Activated CD4-positive, CD25-positive, alpha-beta regulatory T cell treated with anti-CD3 and anti-CD28 coated beads, Interleukin-2, amount 50 U/mL, for 72 hours (primary cell): ENCODE measurements around the gene FAM76A.
"Not testable (repeated sequence)": the region's sequence is repeated elsewhere in the genome, so short reads cannot be mapped to it uniquely, and the experiment has no call there.

Experiments
- DNase-seq: peaks from one replicate; pipeline ENCODE4 v3.0.0; 2021

Gene FAM76A

DNA sequence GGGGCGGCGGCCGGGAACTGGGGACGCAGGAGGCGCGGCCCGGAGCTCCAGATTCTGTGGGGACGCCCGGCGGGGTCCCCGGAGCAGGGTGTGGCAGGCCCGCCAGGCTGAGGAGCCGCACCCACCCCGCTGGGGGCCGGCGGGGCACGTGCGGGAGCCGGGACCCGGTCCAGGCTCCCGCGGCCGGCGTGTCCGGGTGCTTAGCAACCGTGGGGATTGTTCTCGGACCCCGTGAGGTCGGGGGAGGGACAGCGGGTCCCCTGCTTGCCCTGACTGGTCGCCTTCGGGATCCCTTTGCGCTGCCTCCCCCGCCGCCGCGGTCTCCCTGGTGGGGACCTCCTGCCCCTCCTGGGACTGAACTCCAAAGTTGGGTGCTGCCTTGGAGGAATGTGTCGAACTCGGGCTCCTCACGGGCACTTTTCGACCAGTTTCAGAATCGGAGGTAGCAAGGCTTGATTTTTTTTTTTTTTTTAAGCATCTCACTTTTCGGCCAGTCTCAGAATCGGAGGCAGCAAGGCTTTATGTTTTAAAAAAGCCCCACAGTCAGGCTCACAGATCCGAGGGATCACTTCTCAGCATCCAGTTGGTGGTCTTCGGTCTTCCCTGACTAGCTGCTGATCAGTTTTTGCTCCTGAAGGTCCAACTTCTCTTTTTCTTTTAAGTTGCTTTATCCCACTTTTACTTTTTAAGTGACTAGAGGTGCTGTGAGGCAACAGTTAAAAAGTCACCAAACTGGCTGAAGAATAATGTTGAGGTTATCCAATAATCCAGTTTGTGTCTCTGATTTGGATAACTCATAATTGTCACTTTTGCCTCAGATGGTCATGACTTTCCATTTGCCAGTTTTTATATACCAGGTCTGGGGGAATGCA, 648 bp downstream of the FAM76A start:
- peak; percentile 61 for DNase-seq

DNA sequence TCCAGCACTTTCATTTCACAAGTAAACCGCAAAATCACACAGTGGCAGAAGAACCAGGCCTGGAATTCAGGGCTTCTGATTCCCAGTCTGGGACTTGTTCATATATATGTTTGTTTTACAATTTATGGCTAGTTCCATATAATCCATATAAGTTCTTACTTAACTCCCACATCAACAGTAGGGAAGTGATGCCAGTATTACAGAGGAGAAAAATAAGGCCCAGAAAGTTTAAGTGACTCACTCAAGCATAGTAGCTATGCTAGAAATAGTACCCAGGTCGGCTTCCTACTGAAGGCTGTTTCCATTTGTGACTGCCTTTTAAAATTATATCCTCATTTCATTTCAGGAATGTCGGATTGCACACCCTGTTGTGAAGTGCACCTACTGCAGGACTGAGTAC, 1.4 kb downstream of the FAM76A start:
- no peak for DNase-seq

DNA sequence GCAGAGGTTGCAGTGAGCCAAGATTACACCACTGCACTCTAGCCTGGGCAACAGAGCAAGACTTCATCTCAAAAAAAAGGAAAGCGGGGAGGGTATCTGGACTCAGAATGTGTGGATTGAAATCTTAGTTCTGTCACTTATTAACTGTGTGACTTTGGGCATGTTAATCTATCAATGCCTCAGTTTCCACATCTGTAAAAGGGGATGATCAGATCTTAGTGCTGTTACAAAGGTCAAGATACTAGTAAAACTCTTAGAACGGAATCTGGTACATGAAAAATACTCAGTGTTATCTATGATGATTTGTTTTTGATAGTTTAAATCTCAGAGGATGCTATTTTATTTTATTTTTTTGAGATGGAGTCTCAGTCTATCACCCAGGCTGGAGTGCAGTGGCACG, 10.5 kb downstream of the FAM76A start:
- no peak for DNase-seq

DNA sequence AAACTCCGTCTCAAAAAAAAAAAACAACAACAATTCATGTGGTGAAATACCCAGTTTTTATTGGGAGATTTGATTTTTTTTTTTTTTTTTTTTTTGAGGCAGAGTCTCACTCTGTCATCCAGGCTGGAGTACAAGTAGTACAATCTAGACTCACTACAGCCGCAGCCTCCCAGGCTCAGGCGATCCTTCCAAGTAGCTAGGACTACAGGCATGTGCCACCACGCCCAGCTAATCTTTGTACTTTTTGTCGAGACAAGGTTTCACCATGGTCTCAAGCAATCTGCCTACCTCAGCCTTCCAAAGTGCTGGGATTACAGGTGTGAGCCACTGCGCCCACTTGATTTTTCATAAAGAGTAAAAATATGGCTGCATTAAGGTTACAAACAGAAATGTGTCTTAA, 15.4 kb downstream of the FAM76A start:
- DNase-seq: no peak

DNA sequence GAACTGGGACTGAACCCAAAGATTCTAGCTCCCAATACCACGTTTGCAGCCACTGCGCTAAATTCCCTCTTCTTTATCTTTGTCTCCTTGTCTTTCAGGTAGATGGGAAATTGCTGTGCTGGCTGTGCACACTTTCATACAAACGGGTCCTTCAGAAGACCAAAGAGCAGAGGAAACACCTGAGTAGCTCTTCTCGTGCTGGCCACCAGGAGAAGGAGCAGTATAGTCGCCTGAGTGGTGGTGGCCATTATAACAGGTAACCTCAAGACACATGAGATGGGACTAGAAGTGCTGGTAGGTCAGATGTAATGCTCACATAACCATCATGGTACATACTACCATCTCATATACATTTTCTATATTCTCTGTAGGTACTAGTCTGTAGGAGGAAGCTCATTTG, 18.8 kb downstream of the FAM76A start:
- no peak for DNase-seq

DNA sequence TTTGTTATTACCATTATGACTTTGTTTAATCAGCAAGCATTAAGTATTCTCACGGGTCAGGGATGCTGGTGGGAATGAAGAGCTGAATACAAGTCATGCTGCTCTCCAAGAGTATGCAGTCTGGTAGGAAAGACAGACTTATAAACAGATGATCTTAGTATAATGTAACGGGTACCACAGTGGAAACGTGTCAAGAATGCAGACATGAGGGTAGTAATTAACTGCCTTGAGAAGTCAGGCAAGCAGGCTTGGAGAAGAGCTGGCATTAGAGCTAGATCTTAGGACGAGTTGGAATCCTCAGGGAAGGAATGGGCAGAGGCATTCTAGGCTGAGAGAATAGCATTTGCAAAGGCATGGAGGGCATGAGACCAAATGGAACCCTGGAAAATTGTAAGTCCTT, 19.7 kb downstream of the FAM76A start:
- DNase-seq: no peak

DNA sequence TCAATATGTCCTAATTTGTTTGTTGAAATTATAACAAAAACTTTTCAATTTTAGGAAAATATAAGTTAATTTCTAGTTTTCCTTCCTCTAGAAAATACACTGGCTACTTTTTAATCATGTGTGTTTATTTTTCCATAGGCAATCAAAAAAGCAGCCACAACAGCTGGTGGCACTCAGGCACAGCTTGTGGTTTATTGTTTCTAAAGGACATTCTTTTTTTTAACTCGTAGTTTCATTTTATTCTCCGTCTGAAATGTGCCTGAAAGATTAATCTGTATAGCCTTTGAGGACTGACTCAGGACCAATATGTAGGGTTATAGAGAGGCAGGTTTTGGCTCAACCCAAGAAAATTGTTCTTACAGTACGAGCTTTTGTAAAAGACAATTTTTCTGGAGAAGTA, 26.6 kb downstream of the FAM76A start:
- no peak for DNase-seq

DNA sequence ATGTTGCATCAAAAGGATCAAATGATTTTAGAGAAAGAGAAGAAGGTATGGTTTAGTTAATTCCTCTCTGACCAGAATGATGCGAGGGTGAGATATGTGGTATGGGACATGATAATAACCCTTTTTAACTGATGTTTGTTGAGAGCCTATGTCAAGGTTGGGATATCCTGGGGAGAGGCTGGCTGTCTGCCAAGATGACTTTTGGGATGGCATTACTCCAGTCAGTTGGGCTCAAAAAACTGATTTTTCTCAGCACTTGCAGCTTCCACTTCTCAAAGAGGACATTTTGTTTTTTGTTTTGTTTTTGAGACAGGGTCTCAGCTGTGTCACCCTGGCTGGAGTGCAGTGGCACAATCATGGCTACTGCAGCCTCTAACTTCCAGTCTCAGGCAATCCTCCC, 29.5 kb downstream of the FAM76A start:
- DNase-seq: no peak

DNA sequence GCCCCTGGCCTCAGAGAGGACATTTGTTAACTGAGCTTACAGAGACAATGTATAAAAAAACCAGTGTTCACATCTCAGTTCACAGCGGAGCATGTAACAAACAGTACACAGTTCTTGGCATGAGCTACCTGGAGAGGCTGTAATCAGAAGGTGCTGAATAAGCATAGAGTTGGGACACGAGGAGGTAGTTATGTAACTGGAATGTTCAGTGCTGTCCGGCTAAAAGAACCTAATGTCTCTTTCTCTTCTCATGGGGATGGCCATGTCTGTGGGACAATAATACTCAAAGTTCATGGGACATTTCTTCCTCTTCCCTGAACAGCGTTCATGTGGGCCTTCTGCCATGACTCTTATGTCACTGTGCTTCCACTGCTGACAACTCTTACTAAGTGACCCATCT, 30.1 kb downstream of the FAM76A start:
- no peak for DNase-seq

DNA sequence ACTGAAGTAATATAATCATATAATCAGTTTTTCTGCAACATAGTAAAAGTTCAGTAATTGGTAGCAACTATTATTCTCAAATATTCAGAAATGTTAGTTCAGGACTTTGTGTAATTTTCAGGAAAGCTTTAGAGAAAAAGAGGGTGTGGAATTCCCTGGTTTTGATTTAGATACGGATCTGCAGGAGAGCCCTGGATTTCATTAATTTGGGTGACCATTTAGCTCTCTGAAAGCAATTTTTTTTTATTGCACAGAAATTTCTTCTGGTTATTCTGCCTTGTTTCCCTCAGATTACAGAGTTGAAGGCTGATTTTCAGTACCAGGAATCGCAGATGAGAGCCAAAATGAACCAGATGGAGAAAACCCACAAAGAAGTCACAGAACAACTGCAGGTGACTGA, 33.5 kb downstream of the FAM76A start:
- no peak for DNase-seq

DNA sequence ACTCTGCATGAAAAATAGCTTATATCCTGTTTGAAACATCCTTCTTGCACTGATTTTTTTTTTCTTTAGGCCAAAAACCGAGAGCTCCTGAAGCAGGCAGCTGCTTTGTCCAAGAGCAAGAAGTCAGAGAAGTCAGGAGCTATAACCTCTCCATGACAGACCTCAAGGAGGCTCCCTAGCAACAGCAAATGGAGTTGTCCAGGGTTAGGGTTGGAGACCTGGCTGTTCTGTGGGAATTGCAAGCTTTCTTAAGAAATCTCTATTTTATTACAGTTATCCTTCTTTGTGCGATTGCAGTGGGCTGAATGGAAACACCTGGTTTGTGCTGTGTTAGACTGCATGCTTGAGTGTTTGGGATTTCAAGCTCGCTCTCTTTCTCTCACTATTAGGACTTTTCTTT, 34.7 kb downstream of the FAM76A start:
- DNase-seq: no peak

DNA sequence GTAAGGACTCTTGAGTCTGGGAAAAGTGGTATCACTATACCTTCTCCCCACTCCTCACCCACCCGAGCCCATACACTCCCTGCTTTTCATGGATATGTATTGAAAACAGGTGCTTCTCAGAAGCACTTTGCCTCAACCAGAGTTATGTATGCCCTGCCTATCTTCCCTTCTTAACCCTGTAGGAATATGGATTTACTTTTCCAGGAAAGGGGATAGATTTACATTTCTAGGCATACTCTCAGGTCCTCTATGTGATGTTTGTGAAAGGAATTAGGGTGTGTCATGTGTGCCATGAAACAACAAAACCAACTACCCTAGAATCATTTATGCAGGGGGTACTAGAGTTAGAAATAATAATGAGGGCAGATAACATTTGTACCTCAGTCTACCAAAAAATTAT, 36.3 kb downstream of the FAM76A start:
- no peak for DNase-seq

DNA sequence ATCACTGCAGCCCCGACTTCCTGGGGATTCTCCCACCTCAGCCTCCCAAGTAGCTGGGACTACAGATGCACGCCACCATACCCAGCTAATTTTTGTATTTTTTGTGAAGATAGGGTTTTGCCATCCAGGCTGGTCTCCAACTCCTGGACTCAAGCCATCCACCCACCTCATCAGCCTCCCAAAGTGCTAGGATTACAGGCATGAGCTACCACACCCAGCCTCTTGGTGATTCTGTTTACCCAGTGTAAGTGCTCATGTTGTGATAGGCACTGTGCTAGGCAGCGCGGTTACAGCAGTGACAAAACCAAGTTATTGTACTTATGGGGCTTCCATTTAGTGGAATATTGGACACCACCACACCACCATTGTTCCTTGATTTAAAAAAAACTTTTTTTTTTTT, 37.6 kb downstream of the FAM76A start:
- DNase-seq: no peak

DNA sequence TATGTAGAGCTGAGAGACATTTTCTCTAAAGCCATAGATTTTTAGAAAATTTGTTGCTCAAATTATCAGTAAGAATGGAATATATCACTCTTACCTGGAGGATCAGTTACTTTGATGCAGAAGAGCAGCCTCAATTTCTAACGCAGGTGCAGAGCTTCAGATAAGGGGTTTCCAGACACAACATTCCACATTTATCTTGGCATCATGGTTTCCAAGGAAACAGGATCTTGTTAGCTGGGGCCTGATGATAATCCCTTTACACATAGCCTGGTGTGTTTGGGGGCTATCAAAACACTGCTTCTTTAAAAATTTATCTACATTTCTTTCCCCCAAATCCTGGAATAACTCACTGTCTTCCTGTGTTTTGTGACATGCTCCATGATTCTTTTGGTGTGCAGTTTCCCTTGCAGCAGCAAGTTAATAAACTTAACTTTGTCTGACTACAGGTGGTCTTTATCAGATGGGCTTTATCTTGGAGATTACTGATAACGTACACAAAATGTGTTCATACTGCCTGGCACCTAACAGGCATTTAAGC, 44.6 kb downstream of the FAM76A start:
- no peak for DNase-seq

DNA sequence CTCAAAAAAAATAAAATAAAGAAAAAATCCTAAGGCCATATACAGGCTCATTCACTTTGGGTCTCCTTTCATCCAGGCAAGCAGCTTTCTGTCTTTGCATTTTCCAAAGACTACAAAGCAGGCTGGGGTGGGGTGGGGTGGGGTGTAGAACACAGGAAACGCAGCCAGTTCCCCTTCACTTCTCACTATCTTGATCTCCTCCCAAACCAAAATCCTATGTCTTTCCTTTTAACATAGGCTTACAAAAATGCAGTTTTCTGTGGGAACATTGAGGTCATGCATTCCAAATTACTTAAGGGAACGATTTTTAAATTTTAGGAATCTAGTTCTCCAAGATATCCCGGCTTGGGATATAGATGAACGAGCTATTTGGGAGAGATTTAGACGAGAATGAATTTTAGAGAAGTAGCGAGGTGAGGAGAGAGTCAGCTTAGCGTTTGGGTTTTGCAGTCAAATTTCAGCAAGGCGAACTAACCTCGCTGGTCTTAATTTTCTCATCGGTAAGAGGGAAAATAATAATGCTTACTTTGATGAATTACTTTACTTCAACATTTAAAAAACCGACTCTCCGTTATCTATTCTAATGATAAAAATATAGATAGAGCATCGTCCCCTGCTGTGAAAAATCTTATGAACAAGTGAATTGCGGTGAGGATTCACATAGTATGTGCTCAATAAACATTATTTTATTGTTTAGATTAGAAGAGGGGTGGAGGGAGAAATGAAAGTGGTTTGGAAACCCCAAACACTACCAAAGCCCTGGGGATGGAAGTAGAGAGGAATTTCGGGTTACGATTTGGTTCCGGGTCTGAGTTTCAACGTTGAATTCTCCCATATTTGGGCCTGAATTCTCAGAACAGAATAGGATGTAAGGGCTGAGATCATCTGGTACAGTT, 46.5 kb downstream of the FAM76A start:
- DNase-seq: no peak

DNA sequence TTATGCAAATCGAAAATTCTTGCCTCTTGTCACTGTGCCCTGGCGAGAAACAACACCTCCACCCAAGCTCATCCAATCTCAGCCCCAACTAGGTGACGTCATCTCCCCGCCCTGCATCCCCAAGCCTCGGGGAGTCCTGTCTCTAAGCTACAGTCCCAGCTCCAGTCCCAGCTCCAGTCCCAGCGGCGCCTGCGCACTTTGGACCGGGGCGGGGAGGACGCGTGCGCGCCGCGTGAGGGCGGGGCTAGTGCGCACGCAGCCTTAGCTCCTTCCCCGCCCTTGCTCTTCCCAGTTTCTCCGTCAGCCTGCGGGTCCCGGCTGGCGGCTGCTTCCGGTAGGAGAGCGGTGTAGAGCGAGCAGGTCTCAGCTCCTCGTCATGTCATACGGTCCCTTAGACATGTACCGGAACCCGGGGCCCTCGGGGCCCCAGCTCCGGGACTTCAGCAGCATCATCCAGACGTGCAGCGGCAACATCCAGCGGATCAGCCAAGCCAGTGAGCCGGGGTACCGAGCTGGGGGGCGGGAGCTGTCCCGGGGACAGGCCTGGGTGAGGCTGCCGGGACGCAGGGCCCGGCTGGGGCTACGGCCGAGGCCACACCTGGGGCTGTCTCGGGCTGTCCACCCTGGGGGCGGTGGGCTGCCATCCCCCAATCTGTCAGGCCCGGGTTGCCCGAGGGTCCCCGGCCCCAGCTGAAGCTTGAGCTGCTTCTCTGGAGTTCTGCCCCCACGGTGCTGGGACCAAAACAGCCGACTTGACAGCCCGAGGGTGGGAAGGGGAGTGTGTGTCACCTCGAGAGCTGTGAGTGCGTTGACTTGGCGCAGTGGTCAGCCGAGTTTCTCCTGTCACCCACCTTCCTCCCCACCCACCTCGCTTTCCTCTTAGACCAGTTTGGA, 47.4 kb downstream of the FAM76A start, which contains the start of gene STX12:
STX12 (plus strand) TSS at position 288 of the 894 bp plus-strand sequence; CDS start at position 377, 89 bp downstream.
- DNase-seq: peak; percentile 98

DNA sequence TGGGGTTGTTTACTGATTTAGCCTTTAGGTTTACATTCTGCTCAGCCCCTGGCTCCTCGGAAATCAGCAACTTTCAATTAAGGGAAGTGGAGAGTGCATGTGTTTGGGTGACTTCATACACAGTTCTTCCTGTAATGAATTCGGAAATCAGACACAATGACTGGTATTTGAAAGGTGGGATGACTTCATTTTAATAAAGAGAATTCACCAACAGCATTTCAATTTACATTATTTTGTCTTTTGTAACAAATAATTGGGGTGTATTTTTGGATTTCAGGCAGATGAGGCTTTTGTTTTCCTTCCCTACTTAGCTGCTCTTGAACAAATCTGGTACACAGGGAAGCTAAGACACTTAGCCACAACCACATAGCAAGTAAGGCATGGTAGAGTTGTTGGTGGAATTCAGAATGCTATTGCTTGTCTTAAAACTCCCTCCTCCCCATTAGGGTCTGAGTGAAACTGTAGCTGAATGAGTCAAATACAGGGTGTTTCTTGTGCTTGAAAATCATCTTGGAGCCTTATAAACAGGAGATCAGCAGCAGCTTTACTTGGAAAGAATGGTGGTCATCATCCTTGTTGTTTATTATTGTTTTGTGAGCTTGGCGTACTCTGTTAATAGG, 48.2 kb downstream of the FAM76A start:
- no peak for DNase-seq

DNA sequence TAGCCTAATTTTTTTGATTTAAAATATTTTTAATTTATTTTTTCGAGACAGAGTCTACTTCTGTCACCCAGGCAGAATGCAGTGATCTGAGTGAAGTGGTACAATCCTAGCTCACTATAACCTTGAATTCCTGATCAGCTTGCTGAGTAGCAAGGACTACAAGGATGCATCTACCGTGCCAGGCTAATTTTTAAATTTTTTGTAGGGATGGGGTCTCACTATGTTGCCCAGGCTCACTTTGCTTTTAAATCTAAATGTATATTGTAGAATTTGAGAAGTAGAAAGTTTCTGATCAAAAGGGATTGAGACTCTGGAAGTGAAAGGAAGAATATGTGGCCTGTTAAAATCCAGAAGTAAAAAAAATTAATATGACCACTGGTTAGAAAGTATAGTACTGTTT, 48.9 kb downstream of the FAM76A start:
- no peak for DNase-seq

DNA sequence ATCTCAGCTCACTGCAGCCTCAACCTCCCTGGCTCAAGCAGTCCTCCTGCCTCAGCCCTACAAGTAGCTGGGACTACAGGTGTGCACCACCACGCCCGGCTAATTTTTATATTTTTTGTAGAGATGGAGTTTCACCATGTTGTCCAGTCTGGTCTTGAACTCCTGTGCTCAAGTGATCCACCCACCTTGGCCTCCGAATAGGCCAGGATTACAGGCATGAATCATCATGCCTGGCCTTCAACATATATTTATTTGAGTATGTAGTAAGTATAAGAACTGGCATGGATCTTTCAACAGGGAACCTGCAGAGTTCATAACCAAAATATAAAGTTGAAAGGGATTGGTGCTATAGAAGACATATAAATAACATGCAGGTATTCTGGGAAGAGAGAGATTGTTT, 49.6 kb downstream of the FAM76A start:
- DNase-seq: not testable (repeated sequence)

DNA sequence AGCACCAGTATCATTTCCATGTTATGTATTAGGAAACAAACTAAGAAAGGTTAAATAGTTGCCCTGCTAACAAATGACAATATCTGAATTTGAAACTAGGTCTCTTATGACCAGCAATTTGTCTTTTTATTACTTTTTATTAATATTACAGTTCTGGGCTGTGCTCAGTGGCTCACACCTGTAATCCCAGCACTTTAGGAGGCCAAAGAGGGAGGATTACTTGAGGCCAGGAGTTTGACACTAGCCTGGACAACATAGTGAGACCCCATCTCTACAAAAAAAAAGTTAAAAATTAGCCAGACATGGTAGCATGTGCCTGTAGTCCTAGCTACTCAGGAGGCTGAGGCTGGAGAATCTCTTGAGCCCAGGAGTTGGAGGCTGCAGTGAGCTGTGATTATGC, 50.5 kb downstream of the FAM76A start:
- DNase-seq: not testable (repeated sequence)

DNA sequence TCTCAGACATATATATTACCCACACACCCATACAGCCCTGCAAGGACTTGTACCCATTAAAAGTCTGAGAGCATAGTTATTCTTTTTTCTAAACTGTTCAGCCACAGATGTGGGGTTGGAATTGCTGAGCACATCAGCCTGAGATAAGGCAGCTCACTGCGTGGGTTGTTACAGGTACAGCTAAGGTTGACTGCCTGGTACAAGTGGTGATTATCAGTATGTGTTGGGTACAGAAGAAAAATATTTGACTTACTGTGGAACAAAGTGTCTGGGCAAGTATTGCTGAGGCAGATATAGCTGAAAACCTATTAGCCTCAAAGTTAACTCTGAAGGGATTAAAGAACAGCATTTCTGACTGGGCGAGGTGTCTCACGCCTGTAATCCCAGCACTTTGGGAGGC, 52.3 kb downstream of the FAM76A start:
- DNase-seq: no peak

DNA sequence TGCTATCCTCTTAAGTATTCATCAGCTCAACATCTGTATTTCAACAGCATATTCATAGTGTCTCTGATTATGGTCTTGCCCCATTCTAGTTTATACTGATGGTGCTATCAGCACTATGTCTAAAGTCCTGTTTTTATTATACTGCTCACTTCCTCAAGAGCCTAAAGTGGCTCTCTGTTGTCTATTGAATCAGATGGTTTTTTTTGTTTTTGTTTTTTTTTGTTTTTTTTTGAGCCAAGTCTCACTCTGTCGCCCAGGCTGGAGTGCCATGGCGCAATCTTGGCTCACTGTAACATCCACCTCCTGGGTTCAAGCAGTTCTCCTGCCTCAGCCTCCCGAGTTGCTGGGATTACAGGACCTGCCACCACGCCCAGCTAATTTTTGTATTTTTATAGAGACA, 53.4 kb downstream of the FAM76A start:
- no peak for DNase-seq
